Hair follicular keratinocyte (primary cell): Measurements from ENCODE around the gene COQ10A. TPM values are rescaled to one million over a fixed set of nuclear protein-coding genes. Genes with fewer than 3 reads are reported as not detected.

Experiments used
- total RNA-seq: library from RNA; depleted of rRNA; stranded (reverse); fragments of >200 nt; gene quantifications from 2 replicates; pipeline ENCODE4 v1.2.3, GENCODE V29; 2015

Gene COQ10A
- total RNA-seq, result 4.8 TPM in 2 replicates

DNA sequence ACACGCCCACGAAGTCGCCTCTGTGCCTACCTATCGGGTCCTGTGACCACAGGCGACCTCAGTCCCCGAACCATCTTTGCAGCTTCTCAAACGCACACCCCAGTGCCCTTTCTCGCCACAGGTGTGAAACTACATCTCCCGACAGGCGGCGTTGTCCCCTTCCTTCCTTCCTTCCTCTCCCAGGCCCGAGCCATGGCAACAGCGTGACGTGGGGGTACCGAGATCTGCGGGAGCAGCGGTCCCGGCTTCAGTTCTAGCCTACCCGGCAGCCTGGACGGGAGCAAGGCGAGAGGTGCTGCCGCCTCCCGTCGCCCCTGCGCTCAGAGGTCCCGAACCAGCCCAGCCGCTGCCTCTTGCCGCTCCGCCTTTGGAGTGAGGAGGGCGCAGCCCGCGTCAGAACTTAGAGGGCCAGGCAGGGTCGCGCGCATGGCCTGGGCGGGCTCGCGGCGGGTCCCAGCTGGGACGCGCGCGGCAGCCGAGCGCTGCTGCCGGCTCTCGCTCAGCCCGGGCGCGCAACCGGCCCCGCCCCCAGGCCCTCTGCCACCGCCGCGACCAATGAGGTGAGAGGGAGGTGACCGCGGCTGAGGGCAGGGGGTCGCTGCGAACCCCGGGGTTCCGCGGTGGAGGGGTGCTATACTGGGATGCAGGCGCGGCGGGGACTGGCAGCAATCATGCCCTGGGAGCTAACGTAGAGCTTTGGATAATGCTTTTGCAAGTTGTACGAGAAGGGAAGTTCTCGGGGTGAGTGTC lies at the start of gene COQ10A:
Gene COQ10A (plus strand): TSS at position 250 of the 750 bp plus-strand sequence. CDS start 177 bp downstream, at position 427.

GRCh38 chr12:56221757-56222530 lies 44.8 kb upstream of the COQ10A start, which contains the start of gene RNF41:
RNF41 (minus strand) TSS chr12:56221922; CDS start chr12:56214047, 7,875 bp downstream.

GRCh38 chr12:56224102-56224701 lies 42.5 kb upstream of the COQ10A start, which contains the start of gene NABP2:
NABP2 (plus strand) TSS chr12:56224342; CDS start chr12:56224857, 515 bp downstream.

GRCh38 chr12:56229916-56230431 lies 36.8 kb upstream of the COQ10A start, which contains the start of gene SLC39A5:
SLC39A5 (plus strand) TSS chr12:56230051; CDS start chr12:56231275, 1,224 bp downstream.

GRCh38 chr12:56258068-56258819 lies 8.5 kb upstream of the COQ10A start, which contains the start of gene ANKRD52:
ANKRD52 (minus strand) TSS chr12:56258384; CDS start chr12:56258269, 115 bp downstream.

DNA sequence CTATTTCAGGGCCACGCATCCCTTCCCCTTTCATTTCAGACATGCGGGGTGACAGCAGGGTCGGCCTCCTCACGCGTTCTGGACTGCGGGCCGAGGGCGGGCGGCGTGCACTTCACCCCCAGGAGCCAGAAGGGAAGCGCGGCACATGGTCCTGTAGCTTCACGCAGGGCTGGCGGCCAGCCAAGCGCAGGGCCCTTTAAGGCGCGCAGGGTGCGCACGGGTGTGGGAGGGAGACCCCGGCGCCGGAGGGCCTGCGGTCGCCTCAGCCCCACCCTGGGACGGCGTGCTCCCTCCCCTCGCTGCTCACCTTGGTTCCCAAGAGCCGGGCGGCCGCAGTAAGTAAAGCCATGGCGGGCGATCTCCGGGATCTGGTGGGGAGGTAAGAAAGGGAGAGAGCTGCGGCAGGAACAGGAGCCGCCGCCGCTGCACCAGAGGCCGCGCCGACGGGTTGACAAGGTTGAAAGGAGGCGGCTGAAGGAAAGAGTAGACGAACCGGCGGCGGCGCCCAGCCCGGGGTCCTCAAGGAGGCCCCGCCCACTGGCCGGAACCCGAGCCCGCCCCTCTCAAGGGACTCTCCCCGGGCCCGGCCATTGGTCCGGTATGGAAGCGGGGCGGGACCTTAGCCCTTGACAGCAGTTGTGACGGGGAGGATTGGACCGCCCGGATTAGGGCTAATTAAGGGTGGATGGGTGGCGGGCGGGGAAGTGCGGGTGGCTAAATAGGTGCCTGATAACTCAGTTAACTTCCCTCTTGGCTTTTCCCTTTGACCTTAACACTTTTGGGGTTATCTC lies 33.3 kb downstream of the COQ10A start, which contains the start of gene CS:
Gene CS (minus strand): TSS at position 478 of the 791 bp plus-strand sequence. CDS start 129 bp downstream, at position 349.

GRCh38 chr12:56315622-56316473 lies 49.1 kb downstream of the COQ10A start, which contains the start of gene CNPY2:
CNPY2 (minus strand) TSS chr12:56315988; CDS start chr12:56315217, 771 bp downstream.

Other genes starting within 250 kb of the COQ10A start
- 0.94 and 2.2 TPM in 2 replicates for gene IKZF4, start 245.9 kb upstream of the COQ10A start, total RNA-seq
- 1,053 and 1,704 TPM in 2 replicates for gene RPS26, start 225.0 kb upstream of the COQ10A start, total RNA-seq
- 6.2 and 14.0 TPM in 2 replicates for gene ERBB3, start 186.8 kb upstream of the COQ10A start, total RNA-seq
- gene PA2G4, start 162.4 kb upstream of the COQ10A start, total RNA-seq, result 183 and 356 TPM in 2 replicates
- 4,093 and 5,143 TPM in 2 replicates for gene RPL41, start 150.3 kb upstream of the COQ10A start, total RNA-seq
- 0.62 and 3.8 TPM in 2 replicates for gene ZC3H10, start 148.7 kb upstream of the COQ10A start, total RNA-seq
- 176 and 198 TPM in 2 replicates for gene ESYT1, start 138.7 kb upstream of the COQ10A start, total RNA-seq
- gene MYL6B, start 114.4 kb upstream of the COQ10A start, total RNA-seq, result 41.4 and 72.2 TPM in 2 replicates
- 1,992 and 2,124 TPM in 2 replicates for gene MYL6, start 108.6 kb upstream of the COQ10A start, total RNA-seq
- 18.7 and 24.4 TPM in 2 replicates for gene SMARCC2, start 77.5 kb upstream of the COQ10A start, total RNA-seq
- 37.4 and 58.7 TPM in 2 replicates for gene RNF41, start 45.0 kb upstream of the COQ10A start, total RNA-seq
- gene NABP2, start 42.6 kb upstream of the COQ10A start, total RNA-seq, result 33.0 and 54.3 TPM in 2 replicates
- gene SLC39A5, start 36.9 kb upstream of the COQ10A start, total RNA-seq, result not detected in 2 replicates
- 11.9 and 14.2 TPM in 2 replicates for gene ANKRD52, start 8.6 kb upstream of the COQ10A start, total RNA-seq
- gene CS, start 33.4 kb downstream of the COQ10A start, total RNA-seq, result 106 and 130 TPM in 2 replicates
- gene CNPY2, start 49.0 kb downstream of the COQ10A start, total RNA-seq, result 85.5 and 113 TPM in 2 replicates
- 9.7 and 17.5 TPM in 2 replicates for gene PAN2, start 67.1 kb downstream of the COQ10A start, total RNA-seq
- 2.7 and 5.5 TPM in 2 replicates for gene IL23A, start 71.9 kb downstream of the COQ10A start, total RNA-seq
- 40.0 and 64.2 TPM in 2 replicates for gene STAT2, start 93.2 kb downstream of the COQ10A start, total RNA-seq
- gene APOF, start 95.9 kb downstream of the COQ10A start, total RNA-seq, result not detected in 2 replicates
- 9.2 and 23.6 TPM in 2 replicates for gene TIMELESS, start 182.5 kb downstream of the COQ10A start, total RNA-seq
- not detected in 2 replicates for gene MIP, start 187.7 kb downstream of the COQ10A start, total RNA-seq
- 1.1 and 1.7 TPM in 2 replicates for gene SPRYD4, start 201.6 kb downstream of the COQ10A start, total RNA-seq
- 0.86 and 2.1 TPM in 2 replicates for gene GLS2, start 221.2 kb downstream of the COQ10A start, total RNA-seq